GM21825 (cell line): Measurements from ENCODE around the gene LPP.
"Not testable (repeated sequence)": the region's sequence is repeated elsewhere in the genome, so short reads cannot be mapped to it uniquely, and the experiment has no call there.

Source experiments
- ATAC-seq: cut with Tn5 transposase; IDR thresholded peaks from one replicate; pipeline ENCODE4 v1.9.1; 2021; ENCODE audit warnings: mild to moderate bottlenecking, moderate library complexity; ENCODE audit not compliant: unreplicated experiment

The LPP gene

GRCh38 chr3:188607805-188608315 is 453.9 kb downstream of the LPP start:
- no peak for ATAC-seq

GRCh38 chr3:188608401-188608800 is 454.4 kb downstream of the LPP start:
- no peak for ATAC-seq

GRCh38 chr3:188613721-188614120 is 459.8 kb downstream of the LPP start:
- not testable (repeated sequence) for ATAC-seq

GRCh38 chr3:188617270-188617669 is 463.3 kb downstream of the LPP start:
- ATAC-seq, result no peak

- ATAC-seq, result no peak
These were observed 464.2 kb downstream of the LPP start for GRCh38 chr3:188617988-188618701.

DNA sequence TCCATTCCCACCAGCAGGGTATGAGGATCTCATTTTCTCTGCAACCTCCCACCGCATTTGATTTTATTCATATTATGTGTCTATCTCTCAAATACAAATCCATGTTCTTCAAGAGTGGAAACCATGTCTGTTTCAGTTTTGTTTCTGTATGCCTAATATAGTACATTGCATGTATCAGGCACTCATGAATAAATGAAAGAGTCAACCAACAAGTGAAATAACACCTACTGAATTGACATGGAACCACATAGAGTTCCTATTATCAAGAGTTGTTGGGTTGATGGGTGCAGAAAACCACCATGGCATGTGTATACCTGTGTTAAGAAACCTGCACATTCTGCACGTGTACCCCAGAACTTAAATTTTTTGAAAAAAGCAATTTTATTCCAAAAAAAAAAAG is 466.8 kb downstream of the LPP start:
- ATAC-seq, result no peak

DNA sequence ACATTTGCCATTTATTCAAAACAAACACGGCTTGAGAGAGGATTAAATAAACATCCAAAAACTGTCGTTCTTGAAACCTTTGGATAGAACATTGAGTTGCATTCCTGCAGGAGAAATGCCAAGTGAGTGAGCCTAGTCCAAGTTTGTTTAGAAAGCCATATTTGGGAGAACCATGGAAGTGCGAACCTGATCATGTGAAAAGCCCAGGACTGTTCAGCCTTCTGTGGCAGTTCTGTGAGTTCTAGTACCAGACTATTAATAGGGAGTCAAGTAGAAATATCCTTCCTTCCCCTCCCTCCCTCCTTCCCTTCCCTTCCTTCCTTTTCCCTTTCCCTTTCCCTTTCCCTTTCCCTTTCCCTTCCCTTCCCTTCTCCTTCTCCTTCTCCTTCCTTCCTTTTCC is 470.4 kb downstream of the LPP start:
- no peak for ATAC-seq

GRCh38 chr3:188624828-188625227 is 470.9 kb downstream of the LPP start:
- no peak for ATAC-seq

GRCh38 chr3:188627652-188628051 is 473.7 kb downstream of the LPP start:
- no peak for ATAC-seq

- ATAC-seq, result no peak
These were observed 477.5 kb downstream of the LPP start for GRCh38 chr3:188631291-188632010.

DNA sequence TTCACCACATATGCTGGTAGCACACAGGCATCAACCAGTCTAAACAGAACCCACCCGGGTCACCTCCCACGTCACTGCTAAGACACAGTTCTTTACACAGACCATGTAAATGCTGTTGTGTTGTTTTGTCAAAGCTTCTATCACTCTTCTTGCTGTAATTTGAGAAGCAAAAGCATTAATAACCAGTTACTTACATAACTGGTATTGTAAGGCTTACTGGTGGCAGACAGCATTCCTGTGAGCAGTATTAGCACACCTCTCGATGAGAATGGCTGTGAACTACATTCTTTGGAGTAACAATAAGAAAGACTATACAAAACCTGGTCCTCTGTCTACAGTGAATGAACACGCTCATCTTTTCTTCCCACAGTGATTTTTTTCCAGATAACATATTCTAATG is 479.2 kb downstream of the LPP start:
- ATAC-seq, result no peak

- no peak for ATAC-seq
These were observed 480.3 kb downstream of the LPP start for GRCh38 chr3:188634285-188634684.

- ATAC-seq, result no peak
These were observed 481.5 kb downstream of the LPP start for GRCh38 chr3:188635258-188636042.

DNA sequence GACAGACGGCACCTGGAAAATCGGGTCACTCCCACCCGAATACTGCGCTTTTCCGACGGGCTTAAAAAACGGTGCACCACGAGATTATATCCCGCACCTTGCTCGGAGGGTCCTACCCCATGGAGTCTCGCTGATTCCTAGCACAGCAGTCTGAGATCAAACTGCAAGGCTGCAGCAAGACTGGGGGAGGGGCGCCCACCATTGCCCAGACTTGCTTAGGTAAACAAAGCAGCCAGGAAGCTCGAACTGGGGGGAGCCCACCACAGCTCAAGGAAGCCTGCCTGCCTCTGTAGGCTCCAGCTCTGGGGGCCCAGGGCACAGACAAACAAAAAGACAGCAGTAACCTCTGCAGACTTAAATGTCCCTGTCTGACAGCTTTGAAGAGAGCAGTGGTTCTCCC is 482.3 kb downstream of the LPP start:
- ATAC-seq, result not testable (repeated sequence)

GRCh38 chr3:188641076-188641475 is 487.1 kb downstream of the LPP start:
- no peak for ATAC-seq

DNA sequence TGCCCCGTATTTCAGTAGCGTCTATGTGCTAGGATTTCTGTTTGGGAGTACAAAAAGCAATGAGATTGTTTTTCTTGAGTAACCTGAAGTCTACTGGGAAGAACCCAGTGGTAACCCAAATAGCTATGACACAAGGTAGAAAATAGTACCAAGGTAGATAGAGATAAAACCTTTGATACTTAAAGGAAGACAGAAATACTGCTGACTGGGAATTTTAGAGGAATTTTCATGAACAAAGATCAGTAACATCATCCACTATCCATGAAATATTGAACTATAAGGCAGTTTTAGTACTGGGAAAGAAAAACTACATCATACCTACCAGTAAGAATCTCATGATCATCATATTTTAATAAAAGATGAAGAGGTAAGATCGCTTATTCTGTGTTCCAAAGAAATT is 489.8 kb downstream of the LPP start:
- no peak for ATAC-seq

- ATAC-seq, result no peak
These were observed 492.6 kb downstream of the LPP start for GRCh38 chr3:188646592-188646991.

GRCh38 chr3:188647237-188647636 is 493.3 kb downstream of the LPP start:
- ATAC-seq, result no peak

GRCh38 chr3:188649521-188649920 is 495.6 kb downstream of the LPP start:
- no peak for ATAC-seq

DNA sequence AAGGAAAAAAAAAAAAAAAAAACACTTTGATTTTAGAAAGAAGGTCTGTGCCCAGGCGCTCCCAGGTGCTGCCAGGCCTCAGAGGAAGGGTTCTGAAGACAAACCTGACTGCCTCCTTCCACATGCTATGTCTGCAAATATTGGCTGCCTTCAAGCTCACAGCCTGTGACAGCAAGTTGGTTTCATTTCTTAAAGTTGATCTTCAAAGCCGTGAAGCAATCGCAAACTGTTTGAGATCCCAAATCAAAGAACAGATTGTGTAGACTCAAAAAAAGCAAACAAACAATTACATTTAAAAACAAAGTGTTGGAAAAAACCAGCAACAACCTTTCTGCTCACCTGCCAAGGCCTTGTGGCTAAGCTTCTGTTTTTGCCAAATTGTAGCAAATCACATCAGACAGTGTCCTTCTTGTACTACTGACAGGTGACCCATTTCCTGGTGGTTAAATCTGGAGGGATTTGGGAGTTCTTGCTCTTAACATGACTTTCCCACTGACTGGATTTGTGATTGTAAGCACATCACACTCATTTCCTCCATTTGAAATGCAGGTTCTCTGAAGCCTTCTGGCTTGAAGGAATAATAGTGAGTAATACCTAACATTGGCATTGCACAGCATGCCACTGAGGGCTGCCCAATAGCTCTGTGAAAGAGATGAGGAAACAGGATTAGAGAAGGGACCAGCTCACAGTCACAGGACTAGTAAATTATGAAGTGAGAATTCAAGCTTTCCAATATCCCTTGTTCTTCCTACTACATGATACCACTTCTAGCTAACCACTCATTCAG is 502.4 kb downstream of the LPP start:
- ATAC-seq, result no peak

- no peak for ATAC-seq
These were observed 504.6 kb downstream of the LPP start for GRCh38 chr3:188658606-188659005.
